Suppressor macrophage (primary cell): ENCODE data around the gene IRAG1.

ENCODE experiments used
- DNase-seq, 4 experiments: peaks; one replicate each; pipeline ENCODE4 v3.0.0-alpha.2; 2020 to 2022
- total RNA-seq, 17 experiments: gene quantifications; one replicate each; lab custom pipeline; 2026; ENCODE audit warnings: mixed read lengths in 6 of 17, inconsistent platforms in 3 of 17; lab: John Stamatoyannopoulos, UW

The IRAG1 gene, protein sequence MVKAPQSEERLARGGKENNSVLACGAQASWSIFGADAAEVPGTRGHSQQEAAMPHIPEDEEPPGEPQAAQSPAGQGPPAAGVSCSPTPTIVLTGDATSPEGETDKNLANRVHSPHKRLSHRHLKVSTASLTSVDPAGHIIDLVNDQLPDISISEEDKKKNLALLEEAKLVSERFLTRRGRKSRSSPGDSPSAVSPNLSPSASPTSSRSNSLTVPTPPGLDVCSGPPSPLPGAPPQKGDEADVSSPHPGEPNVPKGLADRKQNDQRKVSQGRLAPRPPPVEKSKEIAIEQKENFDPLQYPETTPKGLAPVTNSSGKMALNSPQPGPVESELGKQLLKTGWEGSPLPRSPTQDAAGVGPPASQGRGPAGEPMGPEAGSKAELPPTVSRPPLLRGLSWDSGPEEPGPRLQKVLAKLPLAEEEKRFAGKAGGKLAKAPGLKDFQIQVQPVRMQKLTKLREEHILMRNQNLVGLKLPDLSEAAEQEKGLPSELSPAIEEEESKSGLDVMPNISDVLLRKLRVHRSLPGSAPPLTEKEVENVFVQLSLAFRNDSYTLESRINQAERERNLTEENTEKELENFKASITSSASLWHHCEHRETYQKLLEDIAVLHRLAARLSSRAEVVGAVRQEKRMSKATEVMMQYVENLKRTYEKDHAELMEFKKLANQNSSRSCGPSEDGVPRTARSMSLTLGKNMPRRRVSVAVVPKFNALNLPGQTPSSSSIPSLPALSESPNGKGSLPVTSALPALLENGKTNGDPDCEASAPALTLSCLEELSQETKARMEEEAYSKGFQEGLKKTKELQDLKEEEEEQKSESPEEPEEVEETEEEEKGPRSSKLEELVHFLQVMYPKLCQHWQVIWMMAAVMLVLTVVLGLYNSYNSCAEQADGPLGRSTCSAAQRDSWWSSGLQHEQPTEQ
- total RNA-seq = 0 to 6.9 (median 2.1) reads per million in 17 experiments

DNA sequence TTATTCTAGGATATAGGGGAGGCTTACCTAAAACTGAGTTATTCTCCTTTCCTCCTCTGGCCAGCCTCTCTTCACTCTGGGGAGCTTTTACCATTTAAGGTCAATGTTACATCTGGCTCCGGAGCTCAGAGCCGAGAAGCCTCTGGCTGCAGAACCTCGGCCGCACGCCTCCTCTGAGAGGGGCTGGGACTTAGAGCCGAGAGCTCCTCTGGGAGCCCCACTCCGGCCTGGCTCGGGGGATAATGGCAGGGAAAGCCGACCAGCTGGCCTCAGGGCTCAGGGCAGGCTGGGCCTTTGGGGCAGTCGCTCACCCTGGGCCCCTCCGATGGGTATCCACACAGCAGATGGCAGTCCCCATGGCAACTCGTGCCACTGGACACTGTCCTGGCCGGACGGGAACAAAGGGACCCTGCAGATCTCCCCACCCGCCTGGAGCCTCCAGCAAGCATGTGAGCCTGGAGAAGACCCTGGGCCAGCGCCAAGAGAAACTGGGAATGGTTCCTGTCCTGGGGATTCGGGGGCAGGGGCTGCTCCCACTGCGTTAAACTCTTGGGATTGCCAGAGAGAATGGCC lies at the start of gene IRAG1:
TSS of gene IRAG1 (minus strand) at position 247 of the 573 bp plus-strand sequence. CDS start at position 94, 153 bp downstream.
- DNase-seq = no peak

DNA sequence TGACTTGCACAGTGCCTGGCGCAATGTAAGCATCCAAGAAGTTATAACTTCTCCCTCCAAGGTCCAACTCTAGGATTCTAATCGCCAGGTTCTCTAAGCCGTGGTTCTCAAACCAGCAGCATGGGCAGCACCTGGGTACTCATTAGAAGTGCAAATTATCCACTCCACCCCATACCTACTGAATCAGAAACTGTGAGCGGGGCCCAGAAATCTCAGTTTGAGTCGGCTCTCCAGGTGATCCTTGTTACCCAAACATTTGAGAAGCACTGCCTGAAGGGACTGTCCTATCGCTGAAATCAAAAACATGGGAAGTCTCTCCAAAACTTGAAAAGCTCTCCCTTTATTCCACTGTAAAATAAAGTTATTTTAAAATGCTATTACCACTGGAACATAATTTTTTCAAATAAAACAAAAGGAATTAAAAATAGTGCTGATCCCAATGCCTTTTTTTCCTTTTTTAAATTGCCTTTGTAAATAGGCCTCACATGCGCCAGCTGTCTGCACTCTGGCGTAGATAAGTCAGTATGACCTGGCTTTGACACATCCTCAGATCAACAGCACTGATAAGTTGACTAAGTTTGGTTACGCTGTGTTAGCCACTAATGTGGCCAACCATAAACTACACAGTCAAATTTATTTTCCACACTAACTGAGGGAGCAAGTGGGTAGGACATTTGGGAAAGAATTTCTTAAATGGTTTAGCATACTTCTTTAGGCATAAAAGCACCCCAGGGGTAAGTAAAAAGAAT lies 49.1 kb upstream of the IRAG1 start:
- DNase-seq = no peak

DNA sequence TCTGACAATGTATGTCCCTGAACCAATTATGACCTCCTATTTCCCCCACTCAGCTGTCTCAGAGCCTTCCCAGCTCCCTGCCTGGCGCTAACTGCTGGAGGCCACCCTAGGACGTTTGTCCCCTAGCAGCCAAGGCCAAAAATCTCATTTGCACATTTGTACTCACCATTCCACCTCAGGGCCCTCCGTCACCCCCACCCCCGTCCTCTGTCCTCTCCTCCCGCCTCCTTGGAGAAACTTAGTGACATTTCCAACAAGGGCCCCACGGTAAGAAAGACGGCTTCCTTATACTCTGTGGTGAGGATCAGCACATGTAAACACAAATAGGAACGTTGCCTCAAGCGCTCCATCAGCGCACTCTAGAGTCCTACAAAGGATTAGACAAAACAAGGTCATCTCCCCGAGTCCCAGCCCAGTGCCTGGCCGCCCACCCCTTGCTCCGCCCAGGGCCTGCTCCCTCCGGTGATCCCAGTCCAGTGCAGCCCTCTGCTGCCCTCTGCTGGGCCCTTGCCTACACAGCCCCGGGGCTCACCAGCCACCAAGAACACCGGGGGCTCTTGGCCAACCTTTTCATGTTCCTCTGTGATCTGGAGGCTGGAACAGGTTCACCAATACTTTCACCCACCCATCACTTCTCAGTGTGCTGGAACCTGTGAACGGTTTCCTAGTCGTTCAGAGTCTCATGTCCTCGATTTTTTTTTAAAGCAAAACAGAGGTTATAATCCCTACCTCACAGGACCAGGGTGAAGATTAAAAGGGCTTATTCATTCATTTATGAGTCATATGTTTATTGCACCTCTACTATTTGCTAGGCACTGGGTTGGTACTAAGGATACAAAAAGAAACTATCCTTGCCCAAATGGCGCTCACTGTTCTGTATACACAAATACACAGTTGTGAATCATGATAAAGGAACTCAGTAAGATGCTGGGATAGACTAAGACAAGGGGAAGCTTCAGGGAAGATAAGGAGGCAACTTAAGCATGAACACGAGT lies 42.2 kb upstream of the IRAG1 start:
- peak; percentile 97 to 98 (median 98) for DNase-seq

DNA sequence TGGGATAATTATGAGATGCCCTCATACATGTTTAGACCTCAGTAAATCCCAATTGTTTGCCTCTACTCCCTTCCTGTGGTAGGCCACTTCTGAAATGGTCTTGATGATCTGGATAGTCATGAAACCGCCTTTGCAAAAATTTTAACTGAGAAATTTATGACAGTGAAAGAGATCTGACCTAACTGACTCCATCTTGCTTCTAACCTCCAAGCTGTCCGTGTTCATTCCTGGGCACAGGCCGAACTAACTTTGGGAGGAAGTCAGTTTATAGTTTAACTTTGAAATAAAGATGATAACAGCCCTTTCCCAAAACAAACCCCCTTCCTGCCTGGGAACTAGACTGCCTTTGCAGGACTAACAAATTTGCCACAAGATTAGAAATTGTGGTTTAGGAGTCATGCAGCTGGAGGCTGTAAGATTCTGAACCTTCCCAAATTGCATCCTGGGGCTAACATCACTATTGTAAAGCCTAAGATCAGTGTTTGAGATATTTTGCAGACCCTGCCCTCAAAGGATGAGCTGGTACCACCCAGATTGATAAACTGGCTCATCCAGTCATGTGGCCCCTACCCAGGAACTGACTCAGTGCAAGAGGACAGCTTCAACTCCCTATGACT lies 37.6 kb upstream of the IRAG1 start:
- no peak for DNase-seq

DNA sequence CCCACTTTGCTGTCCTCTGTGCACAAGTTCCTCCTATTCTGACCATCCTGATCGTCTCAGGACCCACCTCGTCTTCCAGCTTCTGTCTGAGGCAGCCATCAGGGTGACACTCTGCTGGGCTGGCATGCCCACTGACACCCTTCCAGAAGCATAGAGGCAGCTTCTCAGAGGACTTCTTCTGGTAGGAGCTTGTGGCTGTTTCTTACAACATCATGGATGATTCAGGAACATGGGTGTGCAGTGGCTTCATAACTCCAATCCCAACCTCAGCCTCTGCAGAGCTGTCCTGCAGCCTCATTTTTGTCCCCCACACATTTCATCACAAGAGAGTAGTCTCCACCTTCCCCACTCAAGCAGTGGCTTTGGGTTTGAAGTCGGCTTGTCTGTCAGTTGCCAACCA lies 36.6 kb upstream of the IRAG1 start:
- peak; percentile 77 to 93 (median 85) for DNase-seq

DNA sequence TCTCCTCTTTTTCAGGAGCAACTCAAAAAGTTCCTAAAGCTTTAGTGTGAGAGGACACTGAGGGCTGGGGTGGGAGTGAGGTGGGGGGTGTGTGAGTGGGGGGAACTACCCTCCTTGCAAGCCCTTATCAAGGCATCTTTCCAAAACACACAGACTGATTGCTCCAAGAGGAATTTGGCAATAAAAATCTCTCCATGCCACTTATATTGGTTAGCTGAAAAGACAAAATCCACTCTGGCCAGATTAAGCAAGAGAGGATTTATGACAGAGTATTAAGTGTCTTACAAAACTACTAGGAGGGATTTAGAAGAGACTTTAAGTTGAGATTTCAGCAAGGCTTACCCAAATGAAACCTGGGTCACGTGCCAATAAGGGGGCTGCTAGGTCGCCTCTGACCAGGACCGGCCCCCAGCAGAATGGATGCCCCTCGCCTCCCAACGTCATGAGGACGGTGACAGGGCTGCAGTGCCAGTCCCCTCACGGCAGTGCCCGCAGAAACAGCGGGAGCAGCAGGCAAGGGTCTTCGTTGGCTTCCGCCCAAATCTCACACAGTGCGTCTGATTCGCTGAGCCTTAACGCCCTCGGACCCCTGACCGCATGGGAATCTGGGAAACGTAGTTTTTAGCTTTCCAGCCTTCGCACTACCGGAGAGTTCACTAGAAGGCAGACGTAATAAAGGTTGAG lies 35.4 kb upstream of the IRAG1 start:
- peak in 1 of 4 experiments; percentile 23 for DNase-seq

DNA sequence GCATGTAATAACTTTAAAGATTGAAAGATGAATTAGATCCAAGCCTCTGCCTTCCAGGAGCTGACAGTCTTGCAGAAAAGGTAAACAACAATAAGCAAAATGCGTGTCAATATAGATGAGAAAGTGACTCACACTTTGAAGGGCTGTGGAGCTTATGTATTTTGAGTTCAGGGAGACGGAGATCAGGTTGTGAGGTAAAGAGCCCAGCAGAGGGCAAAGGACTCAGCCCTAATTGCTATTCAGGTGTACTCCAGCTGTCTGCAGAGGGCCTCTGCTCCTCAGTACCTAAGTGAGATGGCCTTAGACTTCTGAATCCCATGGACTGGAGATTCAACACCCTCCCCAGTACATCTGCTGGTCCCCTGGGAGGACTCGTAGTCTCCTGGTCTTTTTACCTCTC lies 34.6 kb upstream of the IRAG1 start:
- no peak for DNase-seq

DNA sequence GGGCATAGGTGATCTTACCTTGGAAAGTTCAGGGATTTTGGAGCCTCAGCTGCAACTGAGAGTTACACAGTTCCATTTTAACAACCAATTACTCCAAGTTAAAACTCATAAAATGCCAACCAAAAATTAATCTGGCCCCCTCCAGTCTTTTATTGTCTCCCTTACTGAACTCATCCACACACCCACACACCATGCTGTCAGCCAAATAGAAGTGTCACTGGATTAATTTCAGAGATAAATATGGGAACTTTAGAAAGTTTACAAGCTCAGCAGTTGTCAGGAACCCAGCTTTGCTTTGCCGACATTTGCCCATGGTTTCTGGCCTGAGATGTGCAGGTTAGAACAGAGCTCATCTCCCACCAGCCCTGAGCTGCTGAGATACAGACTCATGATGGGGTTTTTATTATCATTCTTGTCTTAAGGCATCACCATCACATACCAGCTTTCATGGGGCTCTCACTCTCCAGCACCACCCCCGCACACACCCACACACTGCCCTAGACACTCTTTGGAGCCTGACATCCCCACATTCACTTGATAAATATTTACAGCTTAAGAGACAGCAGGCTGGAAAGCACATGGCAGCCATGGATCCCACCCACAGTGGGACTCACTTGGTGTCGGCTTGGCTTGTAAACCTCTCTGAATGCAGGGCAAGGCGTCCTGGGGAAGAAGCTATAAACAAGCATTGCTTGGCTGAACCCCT lies 33.7 kb upstream of the IRAG1 start:
- peak; percentile 49 to 65 (median 58) for DNase-seq

DNA sequence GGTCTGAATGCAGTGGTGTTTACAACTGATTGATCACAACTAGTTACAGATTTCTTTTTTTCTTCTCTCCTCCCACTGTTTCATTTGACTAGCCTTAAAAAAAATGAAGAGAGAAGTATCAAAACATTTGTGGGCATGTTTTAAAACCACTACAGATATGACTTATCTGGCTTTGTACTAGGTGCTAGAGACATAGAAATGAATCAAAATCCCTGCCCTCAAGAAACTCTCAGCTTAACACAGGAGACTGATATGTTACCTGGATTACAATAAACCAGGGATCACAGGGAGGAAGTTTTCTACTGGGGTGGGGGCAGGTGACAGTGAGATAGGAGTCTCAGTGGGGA lies 32.3 kb upstream of the IRAG1 start:
- no peak for DNase-seq

DNA sequence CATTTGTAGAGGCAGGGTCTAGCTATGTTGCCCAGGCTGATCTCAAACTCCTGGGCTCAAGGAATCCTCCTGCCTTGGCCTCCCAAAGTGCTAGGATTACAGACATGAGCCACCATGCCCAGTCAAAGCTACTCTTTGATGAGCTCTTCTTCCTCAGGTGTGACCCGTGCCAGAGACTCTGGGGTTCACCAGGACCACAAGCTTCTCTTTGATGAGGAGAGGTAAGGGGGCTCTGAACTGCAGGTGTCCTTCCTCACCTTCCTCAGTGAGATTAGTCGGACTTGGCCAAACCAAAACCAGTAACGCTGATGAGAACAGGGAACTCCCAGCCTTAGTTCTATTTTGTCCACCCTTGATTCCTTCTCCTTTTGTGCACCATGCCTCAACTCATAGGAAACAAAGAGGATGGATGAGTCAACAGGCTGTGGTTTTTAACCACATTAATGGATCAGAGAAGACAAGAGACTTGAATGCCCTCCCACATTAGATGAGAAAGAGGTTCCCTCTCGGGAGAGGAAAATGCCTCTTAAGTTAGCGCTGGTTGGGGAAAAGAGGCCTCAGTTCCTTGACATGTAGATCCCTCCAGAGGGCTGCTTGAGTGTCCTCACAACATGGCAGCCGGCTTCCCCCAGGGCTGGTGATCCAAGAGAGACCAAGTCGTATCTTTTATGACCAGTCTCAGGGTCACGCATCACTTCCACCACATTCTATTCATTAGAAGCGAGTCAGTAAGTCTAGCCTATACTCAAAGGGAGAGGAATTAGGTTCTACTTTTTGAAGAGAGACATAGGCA lies 31.8 kb upstream of the IRAG1 start:
- peak; percentile 79 to 96 (median 90) for DNase-seq

DNA sequence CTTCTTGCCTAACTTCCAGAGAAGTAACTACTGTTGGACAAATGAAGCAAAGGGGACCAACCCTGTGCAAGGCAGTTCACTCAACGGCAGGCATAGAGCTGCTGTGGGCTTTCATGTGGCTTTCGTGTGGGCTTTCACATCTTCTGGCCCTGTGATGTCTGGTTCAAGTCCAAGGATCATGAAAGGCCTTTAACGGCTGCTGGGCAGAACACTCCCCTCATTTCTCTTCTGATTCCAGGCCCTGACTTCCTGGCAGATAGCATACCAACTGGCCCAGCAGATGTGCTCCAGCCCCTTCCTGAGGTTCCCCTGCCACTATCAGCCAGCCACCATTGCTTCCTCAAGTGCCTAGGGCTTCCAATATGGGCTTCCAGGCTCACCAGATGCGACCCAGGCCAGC lies 28.8 kb upstream of the IRAG1 start:
- no peak for DNase-seq

DNA sequence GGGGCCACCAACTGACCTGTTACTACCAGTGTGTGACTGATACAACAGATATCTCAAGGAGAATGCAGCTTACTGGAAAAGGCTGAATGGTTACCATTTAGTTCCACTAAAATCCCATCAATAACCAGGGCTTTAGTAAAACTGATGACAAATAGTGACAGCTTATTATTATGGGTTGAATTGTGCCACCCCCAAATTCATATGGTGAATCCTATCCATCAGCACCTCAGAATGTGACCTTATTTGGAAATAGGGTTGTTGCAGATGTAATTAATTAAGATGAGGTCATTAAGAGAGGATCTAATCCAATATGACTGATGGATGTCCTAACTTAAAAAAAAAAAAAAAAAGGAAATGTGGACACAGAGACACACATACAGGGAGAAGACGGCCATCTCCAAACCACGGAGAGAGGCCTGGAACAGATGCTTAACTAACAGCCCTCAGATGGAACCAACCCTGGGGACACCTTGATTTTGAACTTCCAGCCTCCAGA lies 27.4 kb upstream of the IRAG1 start:
- no peak for DNase-seq

DNA sequence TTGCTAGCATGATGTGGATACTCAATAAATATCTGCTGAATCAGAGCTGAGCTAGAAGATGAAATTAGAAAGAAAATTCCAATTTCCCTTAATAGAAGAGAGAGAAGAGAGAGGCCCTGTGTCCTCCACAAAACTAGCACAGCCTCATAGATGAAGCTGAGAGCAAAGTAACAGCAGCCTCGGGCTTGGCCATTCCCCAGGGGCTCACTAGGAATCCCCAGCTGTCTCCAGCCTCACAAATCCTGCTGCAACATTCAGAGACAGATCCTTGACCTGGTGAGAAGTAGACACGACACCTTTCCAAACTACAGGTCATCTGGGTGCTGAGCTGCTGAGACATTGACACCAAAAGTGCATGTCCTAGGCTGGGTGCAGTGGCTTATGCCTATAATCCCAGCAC lies 26.1 kb upstream of the IRAG1 start:
- no peak for DNase-seq

DNA sequence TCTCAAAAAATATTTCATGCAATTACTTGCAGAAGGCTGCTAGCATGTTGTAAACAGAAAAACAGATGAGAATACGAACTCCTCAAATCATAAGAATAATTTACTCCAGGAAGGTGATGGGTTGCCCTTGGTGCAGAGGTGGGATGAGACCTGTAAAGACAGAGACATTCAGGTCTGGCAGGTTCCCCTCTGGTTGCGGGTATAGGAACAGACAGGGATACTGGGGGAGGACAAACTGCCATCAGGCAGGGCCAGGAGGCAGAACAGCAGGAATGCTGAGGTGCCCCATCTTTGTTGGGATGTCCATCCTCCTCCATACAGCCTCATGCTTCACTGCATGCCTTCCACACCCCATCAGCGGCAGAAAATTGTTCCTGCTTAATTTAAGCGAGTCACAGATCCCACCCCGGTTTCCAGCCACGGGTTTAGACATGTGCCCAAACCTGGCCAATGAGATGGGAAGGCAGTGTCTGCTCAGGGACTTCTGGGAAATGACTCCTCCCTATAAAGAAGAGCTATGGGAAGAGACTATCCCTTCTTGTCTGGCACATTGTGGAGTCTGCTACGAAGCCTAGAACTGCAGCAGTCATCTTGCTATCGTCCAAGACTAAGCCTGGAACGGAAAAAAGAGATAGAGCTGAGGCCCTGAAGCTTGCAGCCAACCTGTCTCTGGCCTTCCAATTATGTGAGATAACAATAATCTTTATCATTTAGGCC lies 23.1 kb upstream of the IRAG1 start:
- DNase-seq = no peak

DNA sequence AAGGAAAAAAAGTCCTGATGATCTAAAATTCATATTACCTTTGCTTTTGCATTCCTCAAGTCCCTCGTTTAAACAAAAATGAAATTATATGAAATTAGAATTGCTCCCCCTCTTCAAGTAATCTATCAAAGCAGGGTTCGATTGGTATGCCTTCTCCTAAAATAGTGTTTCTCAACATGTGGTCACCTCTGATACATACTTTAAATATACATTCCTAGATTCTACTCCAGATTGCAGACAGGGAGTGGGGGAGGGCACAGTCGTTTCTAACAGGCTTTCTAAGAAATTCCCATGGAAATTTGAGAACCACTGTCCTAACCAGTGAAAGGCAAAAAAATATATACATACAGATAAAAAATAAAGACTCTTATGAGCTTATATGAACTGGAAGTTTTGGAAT lies 22.6 kb upstream of the IRAG1 start:
- DNase-seq = no peak

DNA sequence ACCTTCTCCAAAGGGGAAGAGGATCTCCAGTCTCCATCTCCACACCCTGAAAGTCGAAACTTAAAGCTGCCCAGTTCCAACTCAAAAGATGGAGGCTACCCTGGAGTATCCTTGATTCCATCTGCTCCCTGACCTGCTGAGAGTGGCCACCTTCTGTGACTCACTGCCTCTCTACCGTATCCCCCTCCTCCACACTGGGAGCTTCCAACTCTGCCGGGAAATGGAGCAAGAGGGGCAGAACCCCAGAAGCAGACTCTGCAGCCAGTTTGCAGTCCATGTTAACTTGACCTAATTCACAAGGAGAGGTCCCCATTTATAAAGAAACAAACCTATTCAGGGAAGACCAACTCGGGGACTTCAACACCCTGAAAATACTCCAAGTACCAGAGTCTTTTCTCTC lies 22.0 kb upstream of the IRAG1 start:
- no peak for DNase-seq

DNA sequence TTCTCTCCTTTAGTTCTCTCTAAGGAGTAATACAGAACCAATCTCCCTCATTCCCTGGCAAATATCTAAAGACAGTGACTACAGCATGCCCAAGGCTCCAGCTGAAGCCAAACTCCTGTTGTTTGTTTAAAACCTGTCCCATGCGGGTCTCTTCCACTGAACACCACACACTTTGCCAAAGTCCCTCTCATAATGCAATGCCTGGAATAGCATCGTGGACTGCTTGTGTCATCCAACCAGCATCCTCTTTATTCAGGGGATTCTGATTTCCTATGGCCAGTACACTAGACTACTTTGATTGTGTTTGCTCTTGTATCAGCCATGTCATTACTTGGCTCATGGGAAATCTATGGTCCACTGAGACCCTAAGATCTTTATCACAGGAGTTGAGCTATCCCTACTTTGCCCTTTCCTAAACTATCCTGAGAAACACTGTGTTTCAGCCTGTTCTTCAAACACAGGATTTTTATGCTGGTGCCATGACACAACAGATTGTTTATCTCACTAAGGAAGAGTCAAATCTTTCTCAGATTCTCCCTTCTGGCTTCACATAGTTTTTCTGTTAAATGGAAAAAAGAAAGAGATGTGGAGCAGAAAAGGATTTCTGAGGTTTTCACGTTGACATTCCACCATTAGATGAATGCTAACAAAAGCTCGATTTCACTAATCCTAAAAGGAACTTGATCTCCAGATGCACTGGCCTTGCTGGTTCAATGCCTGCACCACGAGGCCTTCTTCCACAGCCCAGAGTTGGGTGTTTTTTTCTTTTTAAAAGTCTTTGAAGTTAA lies 15.9 kb upstream of the IRAG1 start:
- no peak for DNase-seq
